ENCODE results near the gene SERPINA1.

DNA sequence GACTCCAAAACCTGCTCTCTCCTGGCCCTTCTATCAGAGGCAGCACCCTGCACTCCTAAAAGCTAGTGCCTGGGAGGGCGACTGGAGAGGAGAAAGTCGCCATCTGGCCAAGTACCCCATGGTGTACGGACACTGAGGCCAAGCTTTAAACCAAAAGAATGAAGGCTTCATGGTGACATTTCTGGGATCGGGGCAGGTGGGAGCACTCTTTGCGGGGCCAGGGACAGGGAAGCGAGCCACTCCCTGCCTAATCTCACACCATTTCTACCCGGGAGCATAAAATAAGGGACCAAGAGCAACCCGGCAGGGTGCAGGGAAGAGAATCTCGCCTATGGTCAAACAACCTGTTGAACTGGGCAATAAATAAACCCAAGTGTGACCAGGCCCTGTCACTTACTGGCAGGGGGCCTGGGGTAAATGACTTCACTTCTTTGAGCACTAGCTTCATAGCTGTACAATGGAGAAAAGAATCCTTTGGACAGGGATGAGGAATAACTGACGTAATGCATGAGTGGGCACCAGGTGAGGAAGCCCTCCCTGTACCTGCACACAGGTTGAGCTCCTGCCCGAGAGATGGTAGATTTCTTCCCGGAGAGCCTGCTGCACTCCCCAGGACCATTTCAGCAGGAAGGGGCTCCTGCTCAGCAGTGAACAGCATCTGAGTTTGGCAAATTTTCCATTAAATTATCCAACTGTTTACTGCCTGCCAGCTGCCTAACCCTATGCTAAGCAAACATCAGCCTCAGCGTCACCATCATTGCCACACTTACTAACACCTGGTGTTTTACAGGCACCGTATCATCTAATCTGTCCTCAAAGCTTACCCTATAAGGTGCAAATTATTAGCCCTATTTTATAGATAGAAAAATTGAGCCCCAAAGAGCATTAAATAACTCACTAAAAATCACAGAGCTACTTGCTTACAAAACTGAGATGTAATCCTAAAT is 2.0 kb downstream of the SERPINA1 start:
- no peak for TF ChIP-seq CTCF (conservative IDR thresholded peaks at IDR 0.05; ENCODE audit: low read depth, low read length)
- TF ChIP-seq EZH2 (IDR thresholded peaks at IDR 0.05; ENCODE audit: borderline replicate concordance, low read depth, low read length, poor library complexity, severe bottlenecking) = no peak
